Measurements from ENCODE around the gene NOL4L. TPM values are rescaled to one million over a fixed set of nuclear protein-coding genes. Genes with fewer than 3 reads are reported as not detected.

Gene NOL4L
- polyA plus RNA-seq, 1 experiment, result 10.9 TPM

- DNase-seq (ENCODE audit: low read depth), result no peak
- TF ChIP-seq, protein P1, sequence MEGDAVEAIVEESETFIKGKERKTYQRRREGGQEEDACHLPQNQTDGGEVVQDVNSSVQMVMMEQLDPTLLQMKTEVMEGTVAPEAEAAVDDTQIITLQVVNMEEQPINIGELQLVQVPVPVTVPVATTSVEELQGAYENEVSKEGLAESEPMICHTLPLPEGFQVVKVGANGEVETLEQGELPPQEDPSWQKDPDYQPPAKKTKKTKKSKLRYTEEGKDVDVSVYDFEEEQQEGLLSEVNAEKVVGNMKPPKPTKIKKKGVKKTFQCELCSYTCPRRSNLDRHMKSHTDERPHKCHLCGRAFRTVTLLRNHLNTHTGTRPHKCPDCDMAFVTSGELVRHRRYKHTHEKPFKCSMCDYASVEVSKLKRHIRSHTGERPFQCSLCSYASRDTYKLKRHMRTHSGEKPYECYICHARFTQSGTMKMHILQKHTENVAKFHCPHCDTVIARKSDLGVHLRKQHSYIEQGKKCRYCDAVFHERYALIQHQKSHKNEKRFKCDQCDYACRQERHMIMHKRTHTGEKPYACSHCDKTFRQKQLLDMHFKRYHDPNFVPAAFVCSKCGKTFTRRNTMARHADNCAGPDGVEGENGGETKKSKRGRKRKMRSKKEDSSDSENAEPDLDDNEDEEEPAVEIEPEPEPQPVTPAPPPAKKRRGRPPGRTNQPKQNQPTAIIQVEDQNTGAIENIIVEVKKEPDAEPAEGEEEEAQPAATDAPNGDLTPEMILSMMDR (IDR thresholded peaks at IDR 0.05; ENCODE audit: insufficient read depth, low read depth, low read length), result no peak
- POLR2A ChIA-PET, result no interaction called here
- no peak overlapping the region for H3K4me3 ChIP-seq (ENCODE audit: low read depth, low read length)
- no peaks in the 10 kb centered on the region for H3K27me3 ChIP-seq (ENCODE audit: control insufficient read depth, insufficient read depth, low read length)
- no peaks in the 10 kb centered on the region for H3K36me3 ChIP-seq (ENCODE audit: control insufficient read depth, insufficient read depth, low read length)
- CTCF ChIA-PET, result no interaction called here
These were observed 25.3 kb downstream of the NOL4L start for GRCh38 chr20:32559753-32560380.

DNA sequence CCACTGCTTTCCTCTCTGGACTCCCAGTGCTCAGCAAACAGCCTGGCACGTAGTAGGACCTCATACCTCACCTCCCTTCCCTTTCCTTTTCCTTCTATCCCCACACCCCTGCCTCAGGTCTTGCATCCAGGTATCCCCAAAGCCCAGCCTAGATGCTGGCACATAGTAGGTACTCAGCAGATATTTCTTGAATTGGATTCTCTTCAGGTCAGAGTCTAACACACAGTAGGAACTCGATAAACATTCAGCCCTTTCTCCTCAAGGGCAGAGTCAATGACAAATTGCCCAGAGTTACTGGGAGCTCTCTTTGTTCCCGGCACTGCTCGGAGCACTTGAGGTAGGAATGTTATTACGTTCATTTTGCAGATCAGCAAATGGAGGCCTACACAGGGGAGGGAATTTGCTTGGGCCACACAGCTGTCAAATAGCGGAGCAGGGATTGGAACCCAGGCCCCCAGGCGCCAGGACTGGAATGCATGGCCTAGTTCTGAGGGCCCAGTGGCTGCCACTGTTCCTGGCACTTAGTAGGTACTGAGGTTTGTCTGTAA lies 25.9 kb downstream of the NOL4L start:
- TF ChIP-seq, protein P1 (IDR thresholded peaks at IDR 0.05; ENCODE audit: insufficient read depth, low read depth, low read length), result no peak
- POLR2A ChIA-PET, result no interaction called here
- CTCF ChIA-PET, result no interaction called here
- Histone ChIP-seq H3K4me3 (ENCODE audit: low read depth, low read length) (no peak overlapping the region), H3K27me3 (ENCODE audit: control insufficient read depth, insufficient read depth, low read length) (no peaks in the 10 kb centered on the region), H3K36me3 (ENCODE audit: control insufficient read depth, insufficient read depth, low read length) (no peaks in the 10 kb centered on the region)
- no peak for DNase-seq (ENCODE audit: low read depth)

- Histone ChIP-seq H3K36me3 (ENCODE audit: control insufficient read depth, insufficient read depth, low read length) (no peaks in the 10 kb centered on the region), H3K27me3 (ENCODE audit: control insufficient read depth, insufficient read depth, low read length) (no peaks in the 10 kb centered on the region), H3K4me3 (ENCODE audit: low read depth, low read length) (no peak overlapping the region)
- ChIA-PET POLR2A (no interaction called here), CTCF (interaction anchor here (1.5 kb wide), 1 partner anchor 11 kb away, joined by 4 read pairs; no protein-coding TSS in a partner anchor)
- DNase-seq (ENCODE audit: low read depth), result no peak
- TF ChIP-seq, protein P1 (IDR thresholded peaks at IDR 0.05; ENCODE audit: insufficient read depth, low read depth, low read length), result no peak
These were observed 26.6 kb downstream of the NOL4L start for GRCh38 chr20:32558526-32558925.

- Histone ChIP-seq H3K27me3 (ENCODE audit: control insufficient read depth, insufficient read depth, low read length) (no peaks in the 10 kb centered on the region), H3K36me3 (ENCODE audit: control insufficient read depth, insufficient read depth, low read length) (no peaks in the 10 kb centered on the region), H3K4me3 (ENCODE audit: low read depth, low read length) (no peak overlapping the region)
- ChIA-PET CTCF (interaction anchor here (1.5 to 1.8 kb wide), 2 partner anchors 9 to 95 kb away, joined by 4 read pairs; no protein-coding TSS in a partner anchor), POLR2A (no interaction called here)
- no peak for DNase-seq (ENCODE audit: low read depth)
- TF ChIP-seq, protein P1 (IDR thresholded peaks at IDR 0.05; ENCODE audit: insufficient read depth, low read depth, low read length), result no peak
These were observed 27.8 kb downstream of the NOL4L start for GRCh38 chr20:32557319-32557718.

GRCh38 chr20:32556312-32557184 lies 28.6 kb downstream of the NOL4L start:
- no peak for DNase-seq (ENCODE audit: low read depth)
- no peaks in the 10 kb centered on the region for H3K36me3 ChIP-seq (ENCODE audit: control insufficient read depth, insufficient read depth, low read length)
- no peak overlapping the region for H3K4me3 ChIP-seq (ENCODE audit: low read depth, low read length)
- CTCF ChIA-PET, result interaction anchor here (1.8 kb wide), 1 partner anchor 96 kb away, joined by 4 read pairs; no protein-coding TSS in a partner anchor
- POLR2A ChIA-PET, result no interaction called here
- no peaks in the 10 kb centered on the region for H3K27me3 ChIP-seq (ENCODE audit: control insufficient read depth, insufficient read depth, low read length)
- TF ChIP-seq, protein P1 (IDR thresholded peaks at IDR 0.05; ENCODE audit: insufficient read depth, low read depth, low read length), result no peak

All from BJ (cell line).